Activated T-cell treated with anti-CD3 and anti-CD28 coated beads, Interleukin-2, amount 50 U/mL, for 4 hours (primary cell): ENCODE results near the gene ZNF496. TPM values are rescaled to one million over a fixed set of nuclear protein-coding genes. Genes with fewer than 3 reads are reported as not detected.

Experiments
- ATAC-seq, 2 donors: fragments of 200-7000 bp; cut with Tn5 transposase; one replicate each; pipeline ENCODE4 v1.10.0; 2021
- DNase-seq: peaks from one replicate; pipeline ENCODE4 v3.0.0-alpha.2; 2020
- H3K27me3 Mint-ChIP-seq: one replicate; pipeline ENCODE4 v1.8.0; 2021; ENCODE audit warnings: low read depth, mixed read lengths
- H3K36me3 Mint-ChIP-seq: one replicate; pipeline ENCODE4 v1.8.0; 2022; ENCODE audit warnings: mixed read lengths; ENCODE audit not compliant: insufficient read depth
- H3K4me1 Mint-ChIP-seq: one replicate; pipeline ENCODE4 v1.8.0; 2021; ENCODE audit warnings: low read depth, mixed read lengths
- H3K4me3 Mint-ChIP-seq: one replicate; pipeline ENCODE4 v1.8.0; 2021; ENCODE audit warnings: mild to moderate bottlenecking, moderate library complexity, mixed read lengths
- H3K9me3 Mint-ChIP-seq: one replicate; pipeline ENCODE4 v1.8.0; 2021; ENCODE audit warnings: mixed read lengths
- total RNA-seq, 3 donors: library from RNA; stranded (reverse); gene quantifications; one replicate each; pipeline ENCODE4 v1.2.1, GENCODE V29; 2021

Gene ZNF496
- total RNA-seq, 3 donors from 2014 or later = 12.9 to 19.8 (median 17.6) TPM

DNA sequence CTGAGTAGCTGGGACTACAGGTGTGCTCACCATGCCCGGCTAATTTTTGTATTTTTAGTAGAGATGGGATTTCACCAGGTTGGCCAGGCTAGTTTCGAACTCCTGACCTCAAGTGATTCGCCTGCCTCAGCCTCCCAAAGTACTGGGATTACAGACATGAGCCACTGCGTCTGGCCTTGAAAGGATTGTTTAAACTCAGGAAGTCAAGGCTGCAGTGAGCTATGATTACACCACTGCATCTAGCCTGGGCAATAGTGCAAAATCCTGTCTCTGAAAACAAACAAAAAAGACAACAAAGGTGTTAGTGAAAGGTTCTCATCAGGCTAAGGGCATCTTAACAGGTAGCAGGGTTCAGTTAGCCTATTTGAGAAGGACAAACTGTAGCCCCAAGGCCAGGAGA lies 14.2 kb upstream of the ZNF496 start:
- DNase-seq (no peak), ATAC-seq (no peak)
- H3K27me3 Mint-ChIP-seq = peaks cover 18% of the 10 kb centered on the region
- H3K4me3 Mint-ChIP-seq = no peak overlapping the region
- H3K9me3 Mint-ChIP-seq = no peaks in the 10 kb centered on the region
- no peaks in the 10 kb centered on the region for H3K36me3 Mint-ChIP-seq
- H3K4me1 Mint-ChIP-seq = peaks cover 9% of the 10 kb centered on the region

DNA sequence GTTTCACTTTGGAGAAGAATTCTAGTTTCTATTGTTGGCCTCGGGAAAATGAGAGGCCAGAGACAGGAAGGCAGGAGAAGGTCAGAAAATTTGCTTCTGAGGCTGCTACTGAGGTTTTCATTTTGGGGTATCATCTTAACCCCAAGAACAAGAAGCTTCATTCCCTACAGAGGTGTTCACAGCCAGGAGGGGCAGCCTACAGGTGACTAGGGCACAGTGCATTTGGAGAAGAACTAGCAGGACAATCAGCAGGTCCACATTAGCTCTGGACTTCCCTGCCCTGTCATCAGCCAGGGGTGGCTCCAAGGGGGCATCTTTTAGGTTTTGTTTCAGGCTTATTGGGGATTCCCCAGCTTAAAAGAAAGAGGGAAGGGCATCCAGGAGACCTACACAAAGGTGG lies 12.1 kb upstream of the ZNF496 start:
- Mint-ChIP-seq H3K4me3 (no peak overlapping the region), H3K4me1 (peaks cover 4% of the 10 kb centered on the region), H3K27me3 (peaks cover 10% of the 10 kb centered on the region), H3K9me3 (no peaks in the 10 kb centered on the region), H3K36me3 (no peaks in the 10 kb centered on the region)
- ATAC-seq (no peak), DNase-seq (no peak)

DNA sequence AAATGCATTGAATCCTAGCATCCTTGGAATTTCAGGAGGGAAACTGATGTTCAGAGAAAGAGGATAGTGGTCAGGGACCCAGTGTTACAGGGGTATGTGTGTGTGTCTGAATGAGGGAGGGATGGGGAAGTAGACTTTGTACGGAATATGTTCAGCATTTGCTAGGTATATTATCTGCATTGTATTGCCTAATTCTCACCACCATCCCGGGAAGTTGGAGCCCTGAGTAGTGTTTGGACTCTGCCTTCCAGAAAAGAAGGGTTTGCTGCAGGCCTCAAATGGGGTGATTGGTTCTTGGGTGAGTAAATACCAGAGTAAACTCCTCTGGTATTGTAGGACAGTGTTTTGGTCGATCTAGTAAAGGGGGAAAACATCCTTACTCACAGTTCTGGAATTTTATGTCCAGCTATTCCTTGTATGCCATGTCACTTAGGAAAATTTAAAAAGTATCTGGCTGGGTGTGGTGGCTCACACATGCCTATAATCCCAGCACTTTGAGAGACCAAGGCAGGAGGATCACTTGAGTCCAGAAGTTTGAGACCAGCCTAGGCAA lies 7.1 kb upstream of the ZNF496 start:
- no peaks in the 10 kb centered on the region for H3K27me3 Mint-ChIP-seq
- DNase-seq = no peak
- H3K36me3 Mint-ChIP-seq = no peaks in the 10 kb centered on the region
- H3K9me3 Mint-ChIP-seq = no peaks in the 10 kb centered on the region
- H3K4me3 Mint-ChIP-seq = no peak overlapping the region
- peaks cover 4% of the 10 kb centered on the region for H3K4me1 Mint-ChIP-seq
- no peak for ATAC-seq

DNA sequence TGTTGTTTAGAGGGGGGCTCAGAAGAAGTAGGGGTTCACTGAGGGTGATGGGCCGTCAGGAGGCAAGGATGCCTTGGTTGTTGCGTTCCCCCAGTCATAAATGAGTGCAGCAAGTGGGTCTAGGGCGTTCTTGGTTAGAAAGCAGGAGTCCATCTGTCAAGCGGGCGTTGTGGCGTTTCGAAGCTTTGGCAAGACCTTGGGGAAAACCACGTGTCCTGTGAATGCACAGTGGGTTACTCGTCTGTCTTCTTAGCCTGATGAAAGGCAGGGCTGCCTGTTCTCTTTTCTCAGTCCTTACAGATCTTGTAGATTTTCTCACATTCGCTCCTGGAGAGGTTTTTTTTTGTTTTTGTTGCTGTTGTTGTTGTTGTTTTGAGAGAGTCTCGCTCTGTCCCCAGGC lies 6.3 kb upstream of the ZNF496 start:
- Mint-ChIP-seq H3K4me3 (no peak overlapping the region), H3K9me3 (no peaks in the 10 kb centered on the region), H3K36me3 (no peaks in the 10 kb centered on the region), H3K4me1 (peaks cover 4% of the 10 kb centered on the region), H3K27me3 (no peaks in the 10 kb centered on the region)
- no peak for ATAC-seq
- no peak for DNase-seq

DNA sequence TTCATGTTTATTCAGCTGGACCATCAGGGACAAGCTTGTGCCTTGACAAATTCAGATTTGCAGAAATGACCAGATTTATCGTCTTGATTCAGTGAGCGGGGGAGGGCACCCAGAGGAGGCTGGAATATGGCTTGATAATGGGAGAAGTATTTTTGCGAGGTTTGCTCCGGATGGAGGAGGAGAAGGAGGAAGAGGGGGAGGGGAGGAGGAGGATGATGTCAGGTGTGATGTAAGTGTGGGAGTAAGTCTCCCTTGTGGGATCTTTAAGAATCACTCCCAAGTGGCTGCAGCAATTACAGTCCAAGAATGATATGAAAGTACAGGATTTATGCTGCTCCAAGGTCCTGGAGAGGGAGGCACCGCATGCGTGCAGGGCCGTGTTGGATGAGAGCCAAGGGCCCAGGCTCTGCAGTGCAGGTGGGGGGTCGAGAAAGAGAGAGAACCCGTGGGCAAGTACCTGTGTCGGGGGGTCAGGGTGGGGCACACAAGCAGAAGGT lies 5.6 kb upstream of the ZNF496 start:
- no peak for DNase-seq
- no peak overlapping the region for H3K4me3 Mint-ChIP-seq
- no peaks in the 10 kb centered on the region for H3K36me3 Mint-ChIP-seq
- no peak for ATAC-seq
- no peaks in the 10 kb centered on the region for H3K9me3 Mint-ChIP-seq
- no peaks in the 10 kb centered on the region for H3K27me3 Mint-ChIP-seq
- no peaks in the 10 kb centered on the region for H3K4me1 Mint-ChIP-seq

DNA sequence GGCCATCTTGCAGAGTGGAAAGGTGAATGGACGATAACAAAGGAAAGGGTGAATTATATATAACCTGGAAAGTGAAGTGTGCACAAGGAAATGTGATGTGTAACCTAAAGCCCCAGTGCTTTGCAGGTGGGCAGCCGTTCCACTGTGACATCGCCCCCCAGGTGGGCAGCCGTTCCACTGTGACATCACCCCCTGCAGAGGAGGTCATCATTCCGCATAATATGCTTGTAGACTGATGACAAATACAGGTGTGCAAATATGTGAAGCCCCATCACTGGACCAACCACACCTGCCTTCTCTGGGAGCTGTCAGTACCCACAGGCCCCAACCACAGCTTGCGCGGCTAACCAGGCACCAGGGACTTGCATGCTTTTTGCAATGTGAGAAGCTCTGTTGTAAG lies 4.7 kb upstream of the ZNF496 start:
- ATAC-seq (no peak), DNase-seq (no peak)
- no peaks in the 10 kb centered on the region for H3K9me3 Mint-ChIP-seq
- no peak overlapping the region for H3K4me3 Mint-ChIP-seq
- H3K36me3 Mint-ChIP-seq = no peaks in the 10 kb centered on the region
- H3K27me3 Mint-ChIP-seq = no peaks in the 10 kb centered on the region
- H3K4me1 Mint-ChIP-seq = no peaks in the 10 kb centered on the region

DNA sequence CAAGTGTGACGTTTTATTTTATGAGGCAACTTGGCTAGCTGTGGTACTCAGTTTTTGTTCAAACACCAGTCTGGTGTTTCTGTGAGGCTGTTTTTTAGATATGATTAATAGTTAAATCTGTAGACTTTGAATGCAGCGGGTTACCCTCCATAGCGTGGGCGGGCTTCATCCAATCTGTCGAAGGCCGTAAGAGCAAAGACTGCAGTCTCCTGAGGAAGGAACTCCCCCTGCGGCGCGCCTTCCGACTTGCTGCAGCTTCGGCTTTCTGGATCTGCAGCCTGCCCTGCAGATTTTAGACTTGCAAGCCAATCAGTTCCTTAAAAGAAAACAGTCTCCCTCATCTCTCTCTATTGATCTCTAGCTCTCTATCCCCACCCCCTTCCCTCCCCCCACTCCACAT lies 4.2 kb upstream of the ZNF496 start:
- no peaks in the 10 kb centered on the region for H3K36me3 Mint-ChIP-seq
- no peak for DNase-seq

DNA sequence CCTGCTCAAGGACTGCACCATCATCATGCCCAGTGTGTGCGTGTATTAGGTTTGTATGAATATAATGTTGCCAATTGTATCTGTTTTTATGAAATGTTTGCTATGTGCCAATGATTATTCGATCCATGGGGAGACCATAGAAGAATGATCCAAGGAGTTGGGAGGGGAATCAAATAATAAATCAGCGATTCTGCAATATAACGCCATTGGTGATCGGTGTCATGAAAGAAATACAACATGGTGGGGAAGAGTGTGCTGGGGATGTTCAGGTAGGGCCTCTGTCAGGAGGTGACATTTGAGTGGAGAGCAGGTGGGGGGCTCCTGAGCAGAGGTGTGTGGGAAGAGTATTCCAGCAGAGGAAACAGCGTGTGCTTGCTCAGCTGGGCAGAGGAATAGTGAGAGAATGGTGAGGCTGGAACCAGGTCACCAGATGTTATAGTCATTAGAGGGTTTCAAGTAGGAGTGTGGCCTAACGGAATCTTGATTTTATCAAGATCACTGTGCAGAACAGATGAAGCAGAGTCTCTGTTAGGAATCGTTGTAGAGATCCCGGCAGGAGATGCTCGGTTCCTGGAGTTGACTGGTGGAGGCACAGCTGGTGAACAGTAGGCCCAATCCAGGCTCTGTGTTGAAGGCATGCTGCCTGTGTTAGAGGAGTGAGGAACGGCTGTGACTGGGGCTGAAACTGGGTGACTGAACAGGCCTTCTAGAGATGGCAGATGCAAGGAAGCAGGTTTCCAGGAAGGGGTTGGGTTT lies 2.9 kb upstream of the ZNF496 start:
- no peaks in the 10 kb centered on the region for H3K9me3 Mint-ChIP-seq
- H3K4me1 Mint-ChIP-seq = peaks cover 7% of the 10 kb centered on the region
- H3K27me3 Mint-ChIP-seq = no peaks in the 10 kb centered on the region
- no peak for ATAC-seq
- DNase-seq = no peak
- peaks cover 3% of the 10 kb centered on the region for H3K36me3 Mint-ChIP-seq
- no peak overlapping the region for H3K4me3 Mint-ChIP-seq

More for the DNA sequence above, 4.2 kb upstream of the ZNF496 start:
- no peak overlapping the region for H3K4me3 Mint-ChIP-seq
- H3K27me3 Mint-ChIP-seq = no peaks in the 10 kb centered on the region
- no peak for ATAC-seq
- H3K4me1 Mint-ChIP-seq = no peaks in the 10 kb centered on the region
- H3K9me3 Mint-ChIP-seq = no peaks in the 10 kb centered on the region

DNA sequence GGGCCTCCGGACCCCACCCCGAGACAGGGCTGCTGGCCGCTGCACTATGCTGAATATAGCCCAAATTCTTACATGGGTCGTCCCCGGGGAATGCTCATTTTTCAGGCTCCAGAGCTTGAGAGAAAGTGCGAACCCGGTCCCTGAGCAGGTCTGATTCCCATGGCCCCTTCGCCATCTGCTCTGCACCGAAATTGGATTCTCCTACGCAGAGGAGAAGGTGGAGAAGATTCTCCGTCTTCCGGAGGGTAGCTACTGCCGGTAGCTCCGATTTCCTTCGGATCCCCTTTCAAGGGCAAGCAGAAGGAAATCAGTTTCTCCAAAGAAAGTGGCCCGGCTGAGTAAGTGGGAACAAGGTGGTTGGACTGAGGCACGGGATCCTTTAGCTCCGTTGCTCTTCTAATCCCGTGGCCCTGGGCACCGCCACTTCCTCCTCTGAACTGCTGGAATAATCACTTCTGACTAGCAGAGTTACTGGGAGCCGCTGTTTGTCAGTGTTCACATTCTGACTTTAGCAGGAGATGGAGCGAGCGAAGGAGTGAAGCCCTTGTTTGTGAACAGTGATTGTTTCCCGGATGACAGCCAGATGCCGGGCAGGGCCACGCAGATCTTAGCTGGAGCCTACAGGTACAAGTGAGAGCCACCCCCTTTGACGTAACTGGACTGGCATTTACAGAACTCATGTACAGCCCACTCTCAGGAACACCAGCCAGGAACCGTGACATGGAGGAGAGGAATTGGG lies 1.1 kb upstream of the ZNF496 start:
- peak overlapping the region; percentile 73 for H3K4me3 Mint-ChIP-seq
- no peak for ATAC-seq
- no peak for DNase-seq
- no peaks in the 10 kb centered on the region for H3K9me3 Mint-ChIP-seq
- peaks cover 7% of the 10 kb centered on the region for H3K4me1 Mint-ChIP-seq
- H3K27me3 Mint-ChIP-seq = no peaks in the 10 kb centered on the region
- peaks cover 8% of the 10 kb centered on the region for H3K36me3 Mint-ChIP-seq

DNA sequence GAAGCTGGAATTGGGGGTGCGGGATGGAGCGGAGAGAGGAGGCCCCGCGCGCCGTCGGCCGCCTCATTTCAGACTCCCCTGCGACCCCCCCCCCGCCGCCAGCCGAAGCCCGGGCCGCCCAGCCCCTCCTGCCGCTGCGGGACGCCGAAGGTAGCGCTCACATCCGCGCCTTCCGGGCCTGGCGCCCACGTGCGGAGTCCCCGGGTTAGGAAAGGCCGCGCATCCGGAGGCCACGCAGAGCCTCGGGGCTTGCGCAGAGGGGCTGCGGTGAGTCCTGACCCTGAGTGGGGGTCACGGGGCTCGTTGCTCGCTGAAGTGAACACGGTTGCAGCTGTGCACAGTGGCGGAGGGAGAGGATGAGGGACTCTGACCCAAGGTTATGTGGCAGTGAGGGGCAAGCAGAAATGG lies 552 bp upstream of the ZNF496 start:
- no peaks in the 10 kb centered on the region for H3K9me3 Mint-ChIP-seq
- ATAC-seq (peak; percentile 47 to 53), DNase-seq (peak; percentile 46)
- H3K4me1 Mint-ChIP-seq = peaks cover 7% of the 10 kb centered on the region
- H3K27me3 Mint-ChIP-seq = no peaks in the 10 kb centered on the region
- H3K4me3 Mint-ChIP-seq = peak overlapping the region; percentile 73
- peaks cover 9% of the 10 kb centered on the region for H3K36me3 Mint-ChIP-seq

DNA sequence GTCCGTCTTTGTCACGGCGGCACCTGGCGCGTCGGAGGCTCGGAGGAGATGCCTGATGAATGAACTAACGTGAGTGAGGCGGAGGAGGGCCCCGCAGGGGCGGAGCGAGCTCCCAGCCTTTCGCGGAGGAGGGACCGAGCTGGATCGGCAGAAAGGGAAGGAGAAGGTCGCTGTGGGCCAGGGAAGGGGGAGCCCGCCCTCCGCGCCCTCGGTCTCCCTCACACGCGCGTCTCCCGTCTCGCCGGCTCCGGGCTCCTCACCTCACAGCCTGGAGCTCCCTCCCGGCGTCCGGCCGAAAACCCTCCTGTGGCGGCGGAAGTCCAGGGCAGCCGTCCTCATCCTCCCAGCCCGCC lies 519 bp downstream of the ZNF496 start:
- Mint-ChIP-seq H3K9me3 (no peaks in the 10 kb centered on the region), H3K4me1 (peaks cover 7% of the 10 kb centered on the region), H3K36me3 (peaks cover 9% of the 10 kb centered on the region), H3K27me3 (no peaks in the 10 kb centered on the region), H3K4me3 (peak overlapping the region; percentile 89)
- ATAC-seq = peak; percentile 76 to 78
- peak; percentile 71 for DNase-seq

DNA sequence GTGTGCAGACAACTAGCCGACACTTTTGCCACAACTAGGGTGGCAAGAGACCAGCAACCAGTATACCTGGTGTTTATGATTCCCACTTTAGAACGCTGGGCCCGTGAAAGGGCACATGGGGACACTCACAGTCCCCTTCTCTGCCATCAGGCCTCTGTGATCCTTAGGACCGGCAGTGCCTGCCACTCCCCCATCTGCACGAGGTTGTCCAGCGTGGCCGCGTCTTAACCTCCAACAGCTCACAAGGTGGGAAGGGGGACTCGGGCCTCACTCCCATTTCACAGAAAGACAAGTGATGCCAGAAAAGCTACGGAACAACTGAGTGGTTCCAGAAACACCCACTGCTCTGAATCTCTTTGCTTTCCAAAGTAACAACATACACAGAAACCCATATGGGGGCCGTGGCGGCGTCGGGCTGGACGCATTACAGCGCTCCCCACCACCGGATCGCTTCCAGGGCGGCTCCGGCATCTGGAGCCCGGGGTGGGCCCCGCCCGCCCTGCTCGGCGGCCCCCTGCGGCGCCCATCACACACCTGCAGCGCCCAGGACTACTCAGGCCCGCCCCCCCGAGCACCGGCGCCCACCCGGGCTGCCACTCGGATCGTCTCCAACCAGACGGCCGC lies 1.0 kb downstream of the ZNF496 start:
- Mint-ChIP-seq H3K36me3 (peaks cover 9% of the 10 kb centered on the region), H3K4me1 (peaks cover 7% of the 10 kb centered on the region), H3K4me3 (peak overlapping the region; percentile 89), H3K27me3 (no peaks in the 10 kb centered on the region), H3K9me3 (no peaks in the 10 kb centered on the region)
- ATAC-seq (no peak), DNase-seq (no peak)

DNA sequence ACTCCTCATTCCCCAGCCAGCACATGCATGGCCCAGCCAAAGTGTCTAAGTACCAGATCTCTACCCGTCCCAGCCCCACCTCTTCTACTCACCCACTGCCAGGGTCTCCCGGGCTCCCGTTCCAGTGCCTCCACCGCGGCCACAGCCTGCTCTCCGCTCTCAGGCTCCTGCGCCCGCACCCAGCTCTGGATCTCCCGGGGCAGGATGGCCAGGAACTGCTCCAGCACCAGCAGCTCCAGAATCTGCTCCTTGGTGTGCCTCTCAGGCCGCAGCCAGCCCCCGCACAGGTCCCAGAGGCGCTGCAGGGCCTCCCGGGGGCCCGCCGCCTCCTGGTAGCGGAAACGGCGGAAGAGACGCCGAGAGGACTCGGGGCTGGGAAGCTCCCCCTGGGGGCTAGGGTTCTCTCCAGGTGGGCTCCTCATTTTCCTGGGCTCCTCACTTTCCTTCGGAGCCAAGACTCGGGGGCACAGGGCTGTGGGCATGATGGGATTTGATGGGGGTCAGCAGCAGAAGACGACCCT lies 2.5 kb downstream of the ZNF496 start:
- DNase-seq (no peak), ATAC-seq (no peak)
- Mint-ChIP-seq H3K4me3 (no peak overlapping the region), H3K4me1 (peaks cover 7% of the 10 kb centered on the region), H3K9me3 (no peaks in the 10 kb centered on the region), H3K27me3 (no peaks in the 10 kb centered on the region), H3K36me3 (peaks cover 12% of the 10 kb centered on the region)

DNA sequence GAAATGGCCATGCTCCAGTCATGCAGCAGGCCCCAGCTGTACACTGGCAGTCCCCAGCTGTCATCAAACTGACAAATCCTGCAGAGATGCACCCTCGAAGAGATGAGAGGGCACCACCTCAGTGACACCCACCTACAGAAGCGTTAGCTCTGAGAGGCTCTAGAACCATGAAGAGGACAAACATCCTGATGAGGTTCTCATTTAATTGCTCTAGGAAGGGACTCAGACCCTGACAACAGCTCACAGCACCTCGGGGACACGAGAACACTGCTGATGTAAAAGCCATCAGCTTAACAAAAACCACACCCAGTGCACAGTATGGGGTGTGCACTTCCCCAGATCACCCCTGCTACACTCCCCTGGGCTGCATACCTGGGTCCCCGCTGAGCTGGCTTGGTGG lies 3.4 kb downstream of the ZNF496 start:
- H3K36me3 Mint-ChIP-seq = peaks cover 15% of the 10 kb centered on the region
- ATAC-seq (no peak), DNase-seq (no peak)
- H3K4me3 Mint-ChIP-seq = no peak overlapping the region
- H3K4me1 Mint-ChIP-seq = peaks cover 7% of the 10 kb centered on the region
- no peaks in the 10 kb centered on the region for H3K27me3 Mint-ChIP-seq
- no peaks in the 10 kb centered on the region for H3K9me3 Mint-ChIP-seq
